HL-60 (cell line): Measurements from ENCODE around the gene FAM120A.

ENCODE experiments used
- CTCF ChIP-seq: IDR thresholded peaks from one replicate; pipeline ENCODE4 v1.5.1; 2011; ENCODE audit warnings: low read length, control low read depth, inconsistent platforms; ENCODE audit not compliant: insufficient read depth
- SPI1 ChIP-seq: IDR thresholded peaks from 2 replicates; pipeline ENCODE4 v1.6.1; 2012; ENCODE audit warnings: low read depth, mild to moderate bottlenecking, borderline replicate concordance

- no peak for TF ChIP-seq CTCF
- no peak for TF ChIP-seq SPI1
Observed at GRCh38 chr9:93461414-93461743, 9.9 kb downstream of the FAM120A start.
